HG02798 (cell line): ENCODE results near the gene RFLNA.

Source experiments
- ATAC-seq: cut with Tn5 transposase; IDR thresholded peaks from one replicate; pipeline ENCODE4 v1.9.1; 2021; ENCODE audit warnings: mild to moderate bottlenecking; ENCODE audit not compliant: unreplicated experiment, poor library complexity

RFLNA gene

DNA sequence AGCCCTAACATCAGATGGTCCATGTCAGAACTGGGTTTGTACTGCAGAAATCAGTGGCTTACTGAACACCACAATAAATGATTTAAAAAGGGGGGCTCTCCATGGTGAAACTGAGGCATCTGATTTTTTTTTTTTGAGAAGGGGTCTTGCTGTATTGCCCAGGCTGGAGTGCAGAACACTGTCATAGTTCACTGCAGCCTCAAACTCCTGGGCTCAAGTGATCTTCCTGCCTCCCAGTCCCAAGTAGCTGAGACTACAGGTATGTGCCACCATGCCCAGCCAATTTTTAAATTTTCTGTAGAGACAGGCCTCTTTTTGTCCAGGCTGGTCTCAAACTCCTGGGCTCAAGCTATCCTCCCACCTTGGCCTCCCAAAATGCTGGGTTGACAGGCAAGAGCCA is 57.4 kb downstream of the RFLNA start:
- ATAC-seq = no peak

DNA sequence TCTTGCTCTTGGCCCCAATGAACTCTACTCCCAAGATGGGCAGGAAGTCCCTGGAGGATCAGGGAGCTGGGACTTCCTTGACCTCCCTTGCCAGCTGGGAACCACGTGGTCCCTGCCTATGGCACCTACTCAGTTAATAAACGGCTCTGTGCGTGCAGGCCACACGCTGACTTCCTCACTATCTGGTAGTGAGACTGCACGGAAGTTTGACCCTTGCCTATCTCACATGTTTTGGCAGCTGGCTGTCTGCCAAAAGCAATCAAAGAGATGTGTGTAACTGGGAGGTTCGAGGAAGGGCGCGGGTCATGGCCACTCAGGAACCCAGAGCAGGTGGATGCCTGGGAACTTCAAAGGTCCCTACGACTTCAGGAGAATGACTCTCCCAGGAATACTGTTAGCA is 57.9 kb downstream of the RFLNA start:
- no peak for ATAC-seq

DNA sequence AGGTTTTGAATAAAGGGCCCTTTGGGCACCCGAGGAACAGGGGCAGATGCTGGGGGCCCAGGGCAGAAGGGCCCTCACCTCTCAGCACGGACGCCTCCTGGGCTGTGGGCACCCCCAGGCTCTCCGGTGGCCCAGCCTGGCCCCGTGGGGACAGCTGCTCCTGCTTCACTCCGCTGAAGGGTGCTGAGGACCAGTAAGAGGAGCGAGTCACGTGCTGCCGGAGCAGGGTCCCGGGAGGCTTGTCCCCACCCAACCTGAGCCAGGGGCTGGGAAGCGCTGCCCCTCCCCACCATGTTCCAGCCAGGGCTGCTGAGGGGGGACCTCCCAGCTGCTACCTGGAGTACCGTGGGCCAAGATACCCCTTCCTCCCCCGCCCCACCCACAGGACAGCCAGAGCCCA is 59.5 kb downstream of the RFLNA start:
- ATAC-seq = no peak

DNA sequence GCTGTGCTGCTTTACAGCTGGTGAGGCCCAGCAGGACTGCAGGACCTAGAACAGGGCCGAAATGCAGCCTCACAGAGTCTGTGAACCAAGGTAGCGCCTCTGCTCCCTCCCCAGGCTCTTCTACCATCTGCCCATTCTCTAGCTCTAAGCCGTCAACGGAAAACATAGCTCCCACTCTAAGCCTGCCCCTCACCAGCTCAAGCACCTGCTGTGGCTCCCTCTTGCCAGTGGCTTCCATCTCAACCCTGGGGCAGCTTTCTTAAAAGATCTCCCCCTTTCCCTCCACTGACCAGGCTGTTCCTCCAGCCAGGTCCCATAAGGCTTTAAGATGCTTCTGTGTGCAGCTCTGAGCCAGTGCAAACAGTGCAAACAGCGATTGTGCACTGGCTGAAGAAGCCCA is 61.3 kb downstream of the RFLNA start:
- ATAC-seq = no peak

DNA sequence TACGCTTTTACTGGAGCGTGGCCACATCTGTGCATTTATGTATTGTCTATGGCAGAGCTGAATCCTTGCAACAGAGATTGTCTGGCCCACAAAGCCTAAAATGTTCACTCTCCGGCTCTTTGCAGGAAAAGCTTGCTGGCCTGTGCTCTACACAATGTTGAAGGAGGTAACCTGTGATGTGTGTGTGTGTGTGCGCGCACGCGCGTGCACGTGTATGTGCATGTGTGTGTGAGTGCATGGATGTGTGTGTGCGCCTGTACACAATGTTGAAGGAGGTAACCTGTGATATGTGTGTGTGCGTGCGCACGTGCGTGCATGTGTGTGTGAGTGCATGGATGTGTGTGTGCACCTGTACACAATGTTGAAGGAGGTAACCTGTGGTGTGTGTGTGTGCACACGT is 62.7 kb downstream of the RFLNA start:
- no peak for ATAC-seq

DNA sequence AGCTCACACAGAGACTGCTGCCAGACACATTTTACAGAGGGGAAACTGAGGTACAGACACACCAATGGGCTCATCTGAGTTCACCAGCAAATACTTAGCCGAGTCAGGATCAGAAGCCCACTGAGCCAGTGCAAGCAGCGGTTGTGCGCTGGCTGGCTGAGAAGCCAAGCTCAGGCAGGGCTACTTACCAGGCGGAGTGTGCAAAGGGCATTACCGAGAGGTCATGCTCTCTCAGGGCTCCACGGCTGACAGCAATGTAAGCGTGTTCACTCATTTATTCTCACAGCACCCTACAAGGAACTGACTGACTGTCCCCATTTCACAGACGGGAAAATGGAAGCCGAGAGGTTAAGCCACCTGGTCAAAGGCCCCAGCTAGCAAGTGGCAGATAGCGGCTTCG is 63.7 kb downstream of the RFLNA start:
- no peak for ATAC-seq

DNA sequence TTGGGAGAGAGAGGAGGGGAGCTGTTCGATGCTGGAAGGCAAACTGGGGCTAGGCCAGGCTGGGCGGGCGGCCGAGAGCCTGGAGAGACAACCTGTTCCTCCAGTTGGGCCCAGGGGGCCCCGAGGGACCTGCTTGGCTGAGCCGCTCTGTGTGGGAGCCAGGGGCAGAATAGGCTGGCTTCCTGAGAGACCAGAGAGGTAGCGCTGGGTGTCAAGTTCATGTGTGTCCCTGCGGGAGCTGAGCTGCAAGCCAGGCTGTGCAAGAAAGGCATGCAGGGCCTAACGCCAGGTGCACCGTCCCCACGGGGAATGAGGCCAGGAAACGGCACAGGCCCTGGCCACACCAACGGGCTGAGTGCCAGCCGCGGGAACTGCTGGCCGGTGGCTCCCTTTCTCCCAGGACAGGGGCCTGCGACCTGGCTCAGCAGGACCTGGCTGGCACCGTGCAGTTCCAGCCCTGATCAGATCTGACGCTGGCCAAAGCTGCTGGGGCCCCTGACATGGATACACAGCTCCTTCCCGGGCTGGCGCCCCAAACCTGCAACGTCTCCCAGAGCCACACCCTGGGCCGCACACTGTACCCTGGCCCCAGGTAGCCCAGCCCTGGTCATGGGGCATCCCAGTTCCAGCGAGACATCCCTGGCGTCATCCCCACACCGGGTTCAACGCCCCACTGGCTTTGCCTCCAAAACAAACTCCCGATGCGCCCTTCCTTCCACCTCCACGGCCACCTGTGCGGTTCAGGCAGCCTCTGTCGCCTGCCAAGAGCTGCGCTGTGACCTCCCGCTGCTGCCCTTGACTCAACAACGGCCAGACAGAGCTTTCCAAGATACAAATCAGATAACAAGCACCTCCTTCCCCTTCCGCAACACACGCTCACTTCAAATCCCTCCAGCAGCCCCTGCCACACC is 65.0 kb downstream of the RFLNA start:
- ATAC-seq = no peak

DNA sequence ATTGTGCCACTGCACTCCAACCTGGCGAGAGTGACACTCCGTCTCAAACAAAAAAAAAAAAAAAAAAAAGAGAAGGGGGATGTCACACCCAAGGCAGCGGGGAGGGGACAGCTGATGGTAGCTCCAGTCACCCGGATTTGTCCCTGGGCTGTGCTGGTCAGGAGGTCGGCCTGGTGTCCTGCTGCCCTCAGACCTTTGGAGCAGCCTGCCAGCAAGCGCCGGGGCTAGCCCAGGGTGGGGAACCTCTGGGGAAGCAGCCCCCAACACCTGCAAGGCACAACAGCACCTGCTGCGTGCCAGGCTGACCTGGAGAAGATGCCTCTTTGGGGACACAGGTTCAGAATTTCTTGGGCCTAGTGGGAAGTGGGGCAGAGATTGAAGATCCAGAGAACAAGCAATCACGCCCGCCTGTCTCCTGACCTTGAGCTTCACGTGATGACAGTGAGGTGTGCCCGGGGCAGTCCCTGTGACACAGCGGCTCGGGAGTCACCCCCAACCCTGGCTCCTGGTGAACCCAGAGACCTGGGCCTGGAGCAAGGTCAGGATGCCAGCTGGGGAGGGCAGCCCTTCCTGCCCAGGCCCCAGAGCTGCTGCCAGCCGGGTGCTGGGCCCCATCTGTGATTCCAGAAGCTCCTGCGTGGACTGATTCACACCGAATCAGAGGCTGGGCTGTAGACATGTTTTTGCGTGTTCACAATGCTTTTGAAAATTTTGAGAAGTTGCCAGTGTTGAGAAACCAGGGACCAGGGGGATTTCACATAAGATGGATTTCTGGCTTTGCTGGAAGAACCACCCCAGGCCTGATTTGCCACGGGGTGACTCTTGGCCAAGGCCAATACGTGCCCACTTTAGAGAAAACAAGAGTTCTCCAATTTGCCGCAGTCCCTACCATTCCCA is 66.4 kb downstream of the RFLNA start:
- no peak for ATAC-seq

DNA sequence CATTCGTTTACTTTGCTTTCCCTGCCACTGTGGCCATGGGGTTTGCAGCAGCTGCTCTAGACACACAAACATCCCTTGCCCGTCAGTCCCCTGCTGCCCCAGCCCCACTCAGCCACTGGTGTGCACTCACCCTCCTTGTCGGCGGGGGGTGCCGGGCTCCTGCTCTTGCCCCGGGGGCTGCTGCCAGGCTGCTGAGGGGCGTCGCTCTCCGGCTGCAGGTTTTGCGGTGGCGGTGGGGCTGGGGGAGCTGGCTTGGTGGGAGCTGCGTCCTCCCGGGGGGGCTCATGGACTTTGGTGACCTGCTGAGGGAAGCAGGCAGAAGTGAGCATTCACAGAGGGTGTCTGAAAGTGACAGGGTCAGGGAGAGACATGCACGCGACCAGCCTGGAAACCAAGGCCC is 67.1 kb downstream of the RFLNA start:
- no peak for ATAC-seq

DNA sequence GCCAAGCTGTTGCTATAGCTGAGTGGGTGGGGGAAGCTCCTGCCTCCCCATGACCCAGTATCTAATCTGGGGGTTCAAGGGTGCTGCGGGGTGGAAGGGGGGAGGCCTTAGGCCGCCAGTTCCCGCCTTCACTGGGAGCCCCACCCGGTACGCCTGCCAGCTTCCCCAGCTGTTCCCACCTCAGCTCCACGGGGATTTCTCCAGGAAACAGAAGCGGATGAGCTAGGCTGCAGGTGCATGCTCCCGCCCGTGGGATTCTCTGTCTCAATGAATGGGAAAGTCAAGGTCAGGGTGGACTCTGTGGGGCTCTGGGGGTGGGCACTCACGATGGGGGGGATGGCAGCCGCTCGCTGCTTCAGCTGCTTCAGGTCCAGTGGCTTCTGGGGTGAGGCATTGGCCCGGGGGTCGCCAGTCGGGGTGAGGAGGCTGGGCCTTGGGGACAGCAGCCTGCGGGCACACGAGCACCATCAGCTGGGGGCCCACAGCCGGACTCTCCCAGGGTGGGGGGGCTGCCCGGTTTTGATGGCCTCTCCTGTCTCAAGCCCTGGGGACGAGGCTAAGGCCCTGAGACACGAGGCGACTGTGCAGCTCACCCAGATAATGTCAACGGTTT is 68.6 kb downstream of the RFLNA start:
- ATAC-seq = no peak

DNA sequence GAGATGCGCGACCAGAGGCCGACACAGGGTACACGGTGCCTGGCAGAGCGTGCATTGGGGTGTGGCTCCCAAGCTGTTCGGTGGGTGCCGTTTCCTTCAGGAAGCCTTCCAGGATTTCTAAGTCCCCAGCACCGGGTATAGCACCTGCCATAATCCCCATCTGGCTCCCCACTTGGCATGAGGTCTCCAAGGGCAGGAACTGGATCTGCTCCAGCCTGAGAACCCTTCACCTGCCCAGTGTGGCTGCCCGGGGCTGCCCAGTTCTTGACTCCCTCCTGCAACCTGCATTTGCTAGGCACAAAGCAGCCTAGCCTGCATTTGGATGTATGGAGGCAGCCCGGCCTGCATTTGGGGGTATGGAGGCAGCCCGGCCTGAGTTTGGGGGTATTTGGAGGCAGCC is 69.7 kb downstream of the RFLNA start:
- ATAC-seq = no peak
